Fibroblast of skin of right biceps (primary cell): ENCODE measurements around the gene ST3GAL5.
"Not testable (repeated sequence)": the region's sequence is repeated elsewhere in the genome, so short reads cannot be mapped to it uniquely, and the experiment has no call there.

Experiments used
- DNase-seq: peaks from one replicate; pipeline ENCODE4 v3.0.0-alpha.2; 2013

The ST3GAL5 gene

GRCh38 chr2:85830645-85831044 lies 58.1 kb downstream of the ST3GAL5 start:
- DNase-seq: no peak

GRCh38 chr2:85829394-85829793 lies 59.4 kb downstream of the ST3GAL5 start:
- not testable (repeated sequence) for DNase-seq

GRCh38 chr2:85828725-85829124 lies 60.1 kb downstream of the ST3GAL5 start:
- DNase-seq: peak; percentile 32

- DNase-seq: no peak
Observed at GRCh38 chr2:85827879-85828569, 60.8 kb downstream of the ST3GAL5 start.

GRCh38 chr2:85826990-85827878 lies 61.6 kb downstream of the ST3GAL5 start:
- peak; percentile 68 for DNase-seq

- no peak for DNase-seq
Observed at GRCh38 chr2:85823951-85824350, 64.8 kb downstream of the ST3GAL5 start.

GRCh38 chr2:85822766-85823165 lies 66.0 kb downstream of the ST3GAL5 start:
- no peak for DNase-seq

- DNase-seq: no peak
Observed at GRCh38 chr2:85819811-85820510, 68.8 kb downstream of the ST3GAL5 start.

GRCh38 chr2:85814802-85815550 lies 73.8 kb downstream of the ST3GAL5 start:
- no peak for DNase-seq

GRCh38 chr2:85813982-85814801 lies 74.6 kb downstream of the ST3GAL5 start:
- peak; percentile 80 for DNase-seq

- no peak for DNase-seq
Observed at GRCh38 chr2:85813211-85813981, 75.4 kb downstream of the ST3GAL5 start.

GRCh38 chr2:85812094-85812735 lies 76.6 kb downstream of the ST3GAL5 start:
- DNase-seq: no peak

- peak; percentile 96 for DNase-seq
Observed at GRCh38 chr2:85811180-85812093, 77.4 kb downstream of the ST3GAL5 start.

- DNase-seq: no peak
Observed at GRCh38 chr2:85810371-85811179, 78.2 kb downstream of the ST3GAL5 start.

GRCh38 chr2:85807756-85808155 lies 81.0 kb downstream of the ST3GAL5 start:
- DNase-seq: no peak

GRCh38 chr2:85806358-85807118 lies 82.3 kb downstream of the ST3GAL5 start:
- no peak for DNase-seq

GRCh38 chr2:85804583-85804982 lies 84.2 kb downstream of the ST3GAL5 start:
- DNase-seq: no peak
